ENCODE data around the gene MAP3K15. TPM values are rescaled to one million over a fixed set of nuclear protein-coding genes. Genes with fewer than 3 reads are reported as not detected.
"Not testable (repeated sequence)": the region's sequence is repeated elsewhere in the genome, so short reads cannot be mapped to it uniquely, and the experiment has no call there.

MAP3K15 gene
- total RNA-seq, 4 donors from 2014 or later = 0.14 to 0.16 TPM; not detected in 2

DNA sequence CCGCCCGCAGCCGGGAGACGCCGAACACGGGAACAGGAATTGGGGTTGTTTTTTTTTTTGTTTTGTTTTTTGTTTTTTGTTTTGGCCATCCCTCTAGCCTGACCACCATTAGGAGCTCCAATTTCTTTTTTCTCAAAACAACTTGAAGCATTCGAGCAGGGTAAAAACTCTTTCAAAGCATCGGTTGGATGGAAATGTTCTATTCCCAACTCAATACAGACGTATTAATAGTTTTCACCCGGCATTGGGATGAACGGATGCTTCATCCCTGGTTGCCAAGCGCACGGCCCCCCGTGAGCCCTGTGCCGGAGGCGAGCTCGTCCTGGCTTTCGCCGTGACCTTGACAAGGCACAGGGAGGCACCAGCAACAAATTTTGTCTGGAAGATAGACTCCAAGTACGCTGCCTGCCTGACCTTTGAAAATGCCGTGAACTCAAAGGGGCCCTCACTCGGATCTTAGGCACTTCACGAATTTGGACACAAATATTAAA is 352 bp upstream of the MAP3K15 start:
- Histone ChIP-seq H3K27ac (no peak overlapping the region), H3K36me3 (no peaks in the 10 kb centered on the region), H3K9me3 (no peaks in the 10 kb centered on the region), H3K27me3 (peaks cover 23% of the 10 kb centered on the region), H3K4me3 (peak overlapping the region in 3 of 4 donors; percentile 13 to 50 (median 29)), H3K4me1 (peaks cover 0 to 7% (median 0%) of the 10 kb centered on the region in 4 donors)
- DNase-seq = no peak
- in situ Hi-C loops (cut with MboI; ENCODE audit: low pct_ligation_motif_present in 1 of 4, low pct_unique_long_range_greater_than_20kb in 1 of 4, low sequenced_read_pairs in 3 of 4) = no loop called here
- 57% methylated on average over 23 of the region's 23 CpGs; no CpG with 5 or more reads in 1 of the 2 donors for WGBS, 2 donors (ENCODE audit: low coverage in 1 of 2)
- intact Hi-C loops (cut with DNase I; ENCODE audit: low total_unique reads) = no loop called here
- no peak for TF ChIP-seq EP300 (IDR thresholded peaks at IDR 0.05; ENCODE audit: low read depth)
- no peak for TF ChIP-seq POLR2A (IDR thresholded peaks at IDR 0.05)
- no peak for TF ChIP-seq POLR2AphosphoS5 (IDR thresholded peaks at IDR 0.05)
- TF ChIP-seq, protein P1, sequence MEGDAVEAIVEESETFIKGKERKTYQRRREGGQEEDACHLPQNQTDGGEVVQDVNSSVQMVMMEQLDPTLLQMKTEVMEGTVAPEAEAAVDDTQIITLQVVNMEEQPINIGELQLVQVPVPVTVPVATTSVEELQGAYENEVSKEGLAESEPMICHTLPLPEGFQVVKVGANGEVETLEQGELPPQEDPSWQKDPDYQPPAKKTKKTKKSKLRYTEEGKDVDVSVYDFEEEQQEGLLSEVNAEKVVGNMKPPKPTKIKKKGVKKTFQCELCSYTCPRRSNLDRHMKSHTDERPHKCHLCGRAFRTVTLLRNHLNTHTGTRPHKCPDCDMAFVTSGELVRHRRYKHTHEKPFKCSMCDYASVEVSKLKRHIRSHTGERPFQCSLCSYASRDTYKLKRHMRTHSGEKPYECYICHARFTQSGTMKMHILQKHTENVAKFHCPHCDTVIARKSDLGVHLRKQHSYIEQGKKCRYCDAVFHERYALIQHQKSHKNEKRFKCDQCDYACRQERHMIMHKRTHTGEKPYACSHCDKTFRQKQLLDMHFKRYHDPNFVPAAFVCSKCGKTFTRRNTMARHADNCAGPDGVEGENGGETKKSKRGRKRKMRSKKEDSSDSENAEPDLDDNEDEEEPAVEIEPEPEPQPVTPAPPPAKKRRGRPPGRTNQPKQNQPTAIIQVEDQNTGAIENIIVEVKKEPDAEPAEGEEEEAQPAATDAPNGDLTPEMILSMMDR (IDR thresholded peaks at IDR 0.05) = peak in 1 of 5 experiments; percentile 21

DNA sequence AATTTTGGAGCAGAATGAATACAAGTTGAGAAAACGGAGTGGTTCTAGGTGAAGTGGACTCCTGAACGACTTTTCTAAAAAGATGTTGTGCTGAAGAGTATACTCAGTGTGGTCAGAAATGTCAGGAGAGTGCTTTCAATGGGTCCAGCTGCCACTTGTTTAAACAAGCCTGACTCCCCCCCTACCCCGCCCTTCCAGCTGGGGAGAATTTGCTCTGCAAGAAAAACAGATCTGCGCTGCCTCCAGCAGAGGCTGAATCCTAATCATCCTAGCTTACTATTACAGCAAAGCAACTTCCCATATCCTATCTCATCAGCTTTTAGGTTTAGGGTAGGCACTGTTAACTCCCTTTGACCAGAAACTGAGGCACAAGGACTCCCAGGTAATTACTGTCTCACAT is 1.9 kb downstream of the MAP3K15 start:
- Histone ChIP-seq H3K4me3 (no peak overlapping the region), H3K27ac (no peak overlapping the region), H3K36me3 (no peaks in the 10 kb centered on the region), H3K9me3 (no peaks in the 10 kb centered on the region), H3K27me3 (peaks cover 23% of the 10 kb centered on the region), H3K4me1 (peaks cover 0 to 7% (median 0%) of the 10 kb centered on the region in 4 donors)
- DNase-seq = no peak
- intact Hi-C loops (cut with DNase I; ENCODE audit: low total_unique reads) = no loop called here
- WGBS, 2 donors (ENCODE audit: low coverage in 1 of 2) = 41% methylated on average over 4 of the region's 4 CpGs; no CpG with 5 or more reads in 1 of the 2 donors
- TF ChIP-seq EP300 (IDR thresholded peaks at IDR 0.05; ENCODE audit: low read depth) (no peak), POLR2A (IDR thresholded peaks at IDR 0.05) (no peak), POLR2AphosphoS5 (IDR thresholded peaks at IDR 0.05) (no peak)
- TF ChIP-seq, protein P1 (IDR thresholded peaks at IDR 0.05) = no peak
- in situ Hi-C loops (cut with MboI; ENCODE audit: low pct_ligation_motif_present in 1 of 4, low pct_unique_long_range_greater_than_20kb in 1 of 4, low sequenced_read_pairs in 3 of 4) = no loop called here

DNA sequence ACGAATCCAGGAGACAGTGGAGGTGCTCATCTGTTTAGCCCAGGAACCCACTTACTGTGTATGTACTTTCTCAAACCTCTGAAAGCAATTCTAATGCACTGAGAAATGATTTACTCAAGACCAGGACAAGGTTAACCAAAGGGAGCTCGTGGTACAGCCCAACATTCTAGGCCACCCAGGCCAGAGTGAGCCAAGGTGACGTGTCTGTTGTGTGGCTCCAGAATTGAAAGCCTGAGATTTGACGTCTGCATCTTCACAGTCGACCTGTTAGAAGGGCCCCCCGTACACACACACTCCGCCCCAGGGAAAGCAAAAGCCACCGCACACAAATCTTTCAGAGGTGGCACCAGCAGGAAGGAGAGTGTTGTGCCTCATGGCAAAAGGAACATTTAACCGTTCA is 2.3 kb downstream of the MAP3K15 start:
- Histone ChIP-seq H3K9me3 (no peaks in the 10 kb centered on the region), H3K36me3 (no peaks in the 10 kb centered on the region), H3K4me1 (peaks cover 0 to 7% (median 0%) of the 10 kb centered on the region in 4 donors), H3K27me3 (peaks cover 23% of the 10 kb centered on the region), H3K4me3 (no peak overlapping the region), H3K27ac (no peak overlapping the region)
- in situ Hi-C loops (cut with MboI; ENCODE audit: low pct_ligation_motif_present in 1 of 4, low pct_unique_long_range_greater_than_20kb in 1 of 4, low sequenced_read_pairs in 3 of 4) = no loop called here
- DNase-seq = no peak
- WGBS, 2 donors (ENCODE audit: low coverage in 1 of 2) = 56% methylated on average over 9 of the region's 9 CpGs; no CpG with 5 or more reads in 1 of the 2 donors
- TF ChIP-seq, protein P1 (IDR thresholded peaks at IDR 0.05) = no peak
- TF ChIP-seq POLR2A (IDR thresholded peaks at IDR 0.05) (no peak), EP300 (IDR thresholded peaks at IDR 0.05; ENCODE audit: low read depth) (no peak), POLR2AphosphoS5 (IDR thresholded peaks at IDR 0.05) (no peak)
- intact Hi-C loops (cut with DNase I; ENCODE audit: low total_unique reads) = no loop called here

DNA sequence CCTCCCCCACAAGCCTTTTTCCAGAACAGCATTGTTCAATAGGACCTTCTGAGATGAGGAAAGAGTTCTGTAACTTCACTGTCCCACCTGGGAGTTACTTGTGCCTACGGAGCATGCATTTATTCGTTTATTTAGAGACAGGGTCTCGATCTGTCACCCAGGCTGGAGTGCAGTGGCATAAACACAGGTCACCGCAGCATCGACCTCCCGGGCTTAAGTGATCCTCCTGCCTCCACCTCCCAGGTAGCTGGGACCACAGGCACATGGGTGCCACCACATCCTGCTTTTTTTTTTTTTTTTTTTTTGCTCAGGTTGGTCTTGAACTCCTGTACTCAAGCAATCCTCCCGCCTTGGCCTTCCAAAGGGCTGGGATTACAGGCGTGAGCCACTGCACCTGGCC is 2.9 kb downstream of the MAP3K15 start:
- no peak for DNase-seq
- no peaks in the 10 kb centered on the region for H3K9me3 ChIP-seq
- no peaks in the 10 kb centered on the region for H3K36me3 ChIP-seq
- 87% methylated on average over 8 of the region's 8 CpGs; no CpG with 5 or more reads in 1 of the 2 donors for WGBS, 2 donors (ENCODE audit: low coverage in 1 of 2)
- peaks cover 0 to 7% (median 0%) of the 10 kb centered on the region in 4 donors for H3K4me1 ChIP-seq
- in situ Hi-C loops (cut with MboI; ENCODE audit: low pct_ligation_motif_present in 1 of 4, low pct_unique_long_range_greater_than_20kb in 1 of 4, low sequenced_read_pairs in 3 of 4) = no loop called here
- TF ChIP-seq, protein P1 (IDR thresholded peaks at IDR 0.05) = no peak
- TF ChIP-seq EP300 (IDR thresholded peaks at IDR 0.05; ENCODE audit: low read depth) (no peak), POLR2AphosphoS5 (IDR thresholded peaks at IDR 0.05) (no peak), POLR2A (IDR thresholded peaks at IDR 0.05) (no peak)
- no peak overlapping the region for H3K4me3 ChIP-seq
- intact Hi-C loops (cut with DNase I; ENCODE audit: low total_unique reads) = no loop called here
- H3K27me3 ChIP-seq = peaks cover 19% of the 10 kb centered on the region
- no peak overlapping the region for H3K27ac ChIP-seq

DNA sequence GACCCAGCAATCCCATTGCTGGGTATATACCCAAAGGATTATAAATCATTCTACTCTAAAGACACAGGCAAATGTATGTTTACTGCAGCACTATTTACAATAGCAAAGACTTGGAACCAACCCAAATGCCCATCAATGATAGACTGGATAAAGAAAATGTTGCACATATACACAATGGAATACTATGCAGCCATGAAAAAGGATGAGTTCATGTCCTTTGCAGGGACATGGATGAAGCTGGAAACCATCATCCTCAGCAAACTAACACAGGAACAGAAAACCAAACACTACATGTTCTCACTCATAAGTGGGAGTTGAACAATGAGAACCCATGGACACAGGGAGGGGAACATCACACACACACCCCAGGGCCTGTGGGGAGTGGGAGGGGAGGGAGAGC is 3.5 kb downstream of the MAP3K15 start:
- intact Hi-C loops (cut with DNase I; ENCODE audit: low total_unique reads); H3K4me3 ChIP-seq: not testable (repeated sequence)

More for the DNA sequence above, 3.5 kb downstream of the MAP3K15 start:
- in situ Hi-C loops (cut with MboI; ENCODE audit: low pct_ligation_motif_present in 1 of 4, low pct_unique_long_range_greater_than_20kb in 1 of 4, low sequenced_read_pairs in 3 of 4); H3K9me3 ChIP-seq; DNase-seq; H3K27ac ChIP-seq; H3K4me1 ChIP-seq; H3K36me3 ChIP-seq: not testable (repeated sequence)
- H3K27me3 ChIP-seq = peaks cover 16% of the 10 kb centered on the region
